Nephron progenitor cell (in vitro differentiated cells): ENCODE data around the gene CDON.

Experiments used
- DNase-seq: peaks from one replicate; pipeline ENCODE4 v3.0.0; 2021
- H3K27ac Mint-ChIP-seq: 2 replicates; pipeline ENCODE4 v1.8.0; 2021; ENCODE audit warnings: mild to moderate bottlenecking, moderate library complexity, mixed read lengths
- H3K27me3 Mint-ChIP-seq: 2 replicates; pipeline ENCODE4 v1.8.0; 2021; ENCODE audit warnings: mild to moderate bottlenecking, low read depth, mixed read lengths; ENCODE audit not compliant: poor library complexity
- H3K36me3 Mint-ChIP-seq: 2 replicates; pipeline ENCODE4 v1.8.0; 2021; ENCODE audit warnings: low read depth, mixed read lengths
- H3K4me1 Mint-ChIP-seq: 2 replicates; pipeline ENCODE4 v1.8.0; 2021; ENCODE audit warnings: mixed read lengths
- H3K4me3 Mint-ChIP-seq: 2 replicates; pipeline ENCODE4 v1.8.0; 2021; ENCODE audit warnings: mild to moderate bottlenecking, moderate library complexity, mixed read lengths
- H3K9me3 Mint-ChIP-seq: 2 replicates; pipeline ENCODE4 v1.8.0; 2021; ENCODE audit warnings: mild to moderate bottlenecking, moderate library complexity, mixed read lengths
- TF ChIP-seq, protein P1 (sequence below): fragments of 200-600 bp; sonication (generic); IDR thresholded peaks from 2 replicates; pipeline ENCODE4 v1.5.0; 2021; ENCODE audit warnings: antibody characterized with exemption

The CDON gene

DNA sequence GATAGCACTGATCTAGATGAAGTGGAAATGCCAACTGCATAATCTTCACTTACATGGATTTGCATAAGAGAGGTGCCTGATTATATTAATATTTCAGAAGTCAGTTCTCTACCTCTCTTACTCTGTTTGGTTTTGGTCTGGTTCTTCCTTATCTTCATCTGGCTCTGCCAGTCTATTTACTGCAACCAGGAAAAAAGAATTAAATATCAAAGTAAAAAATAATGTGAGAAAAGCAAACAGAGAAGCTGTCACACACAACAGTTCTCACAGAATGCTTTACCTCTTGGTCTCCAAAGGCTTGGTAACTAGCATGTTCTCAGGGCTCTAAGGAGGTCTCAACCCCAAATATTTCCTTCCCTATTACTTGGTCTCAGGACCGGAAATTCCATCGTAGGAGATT is 110.1 kb downstream of the CDON start:
- no peak overlapping the region for H3K4me3 Mint-ChIP-seq
- no peak overlapping the region for H3K27ac Mint-ChIP-seq
- TF ChIP-seq, protein P1, sequence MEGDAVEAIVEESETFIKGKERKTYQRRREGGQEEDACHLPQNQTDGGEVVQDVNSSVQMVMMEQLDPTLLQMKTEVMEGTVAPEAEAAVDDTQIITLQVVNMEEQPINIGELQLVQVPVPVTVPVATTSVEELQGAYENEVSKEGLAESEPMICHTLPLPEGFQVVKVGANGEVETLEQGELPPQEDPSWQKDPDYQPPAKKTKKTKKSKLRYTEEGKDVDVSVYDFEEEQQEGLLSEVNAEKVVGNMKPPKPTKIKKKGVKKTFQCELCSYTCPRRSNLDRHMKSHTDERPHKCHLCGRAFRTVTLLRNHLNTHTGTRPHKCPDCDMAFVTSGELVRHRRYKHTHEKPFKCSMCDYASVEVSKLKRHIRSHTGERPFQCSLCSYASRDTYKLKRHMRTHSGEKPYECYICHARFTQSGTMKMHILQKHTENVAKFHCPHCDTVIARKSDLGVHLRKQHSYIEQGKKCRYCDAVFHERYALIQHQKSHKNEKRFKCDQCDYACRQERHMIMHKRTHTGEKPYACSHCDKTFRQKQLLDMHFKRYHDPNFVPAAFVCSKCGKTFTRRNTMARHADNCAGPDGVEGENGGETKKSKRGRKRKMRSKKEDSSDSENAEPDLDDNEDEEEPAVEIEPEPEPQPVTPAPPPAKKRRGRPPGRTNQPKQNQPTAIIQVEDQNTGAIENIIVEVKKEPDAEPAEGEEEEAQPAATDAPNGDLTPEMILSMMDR, result no peak
- H3K36me3 Mint-ChIP-seq, result peaks cover 20% of the 10 kb centered on the region
- DNase-seq, result no peak
- no peaks in the 10 kb centered on the region for H3K9me3 Mint-ChIP-seq
- H3K27me3 Mint-ChIP-seq, result peaks cover 2% of the 10 kb centered on the region
- H3K4me1 Mint-ChIP-seq, result peaks cover 16% of the 10 kb centered on the region

DNA sequence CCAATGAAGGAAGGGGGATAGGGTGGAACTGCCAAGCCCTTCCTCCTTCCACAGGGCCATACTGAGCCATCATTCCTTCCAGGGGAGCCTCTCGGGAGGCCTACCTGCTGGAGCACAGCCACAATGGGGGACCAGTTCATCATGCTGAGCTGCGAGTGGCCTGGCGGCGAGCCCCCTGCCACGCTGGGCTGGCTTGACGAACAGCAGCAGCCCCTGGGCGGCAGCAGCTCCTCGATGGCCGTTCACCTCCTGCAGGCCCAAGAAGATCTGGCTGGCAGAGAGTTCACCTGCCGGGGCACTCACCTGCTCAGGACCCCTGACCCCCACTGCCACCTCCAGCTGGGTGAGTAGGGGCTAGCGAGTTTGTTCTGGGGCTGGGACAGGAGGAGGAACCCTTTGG is 110.9 kb downstream of the CDON start:
- peaks cover 16% of the 10 kb centered on the region for H3K4me1 Mint-ChIP-seq
- no peak overlapping the region for H3K4me3 Mint-ChIP-seq
- H3K9me3 Mint-ChIP-seq, result no peaks in the 10 kb centered on the region
- no peak for DNase-seq
- peaks cover 15% of the 10 kb centered on the region for H3K36me3 Mint-ChIP-seq
- TF ChIP-seq, protein P1, result no peak
- no peak overlapping the region for H3K27ac Mint-ChIP-seq
- peaks cover 2% of the 10 kb centered on the region for H3K27me3 Mint-ChIP-seq

DNA sequence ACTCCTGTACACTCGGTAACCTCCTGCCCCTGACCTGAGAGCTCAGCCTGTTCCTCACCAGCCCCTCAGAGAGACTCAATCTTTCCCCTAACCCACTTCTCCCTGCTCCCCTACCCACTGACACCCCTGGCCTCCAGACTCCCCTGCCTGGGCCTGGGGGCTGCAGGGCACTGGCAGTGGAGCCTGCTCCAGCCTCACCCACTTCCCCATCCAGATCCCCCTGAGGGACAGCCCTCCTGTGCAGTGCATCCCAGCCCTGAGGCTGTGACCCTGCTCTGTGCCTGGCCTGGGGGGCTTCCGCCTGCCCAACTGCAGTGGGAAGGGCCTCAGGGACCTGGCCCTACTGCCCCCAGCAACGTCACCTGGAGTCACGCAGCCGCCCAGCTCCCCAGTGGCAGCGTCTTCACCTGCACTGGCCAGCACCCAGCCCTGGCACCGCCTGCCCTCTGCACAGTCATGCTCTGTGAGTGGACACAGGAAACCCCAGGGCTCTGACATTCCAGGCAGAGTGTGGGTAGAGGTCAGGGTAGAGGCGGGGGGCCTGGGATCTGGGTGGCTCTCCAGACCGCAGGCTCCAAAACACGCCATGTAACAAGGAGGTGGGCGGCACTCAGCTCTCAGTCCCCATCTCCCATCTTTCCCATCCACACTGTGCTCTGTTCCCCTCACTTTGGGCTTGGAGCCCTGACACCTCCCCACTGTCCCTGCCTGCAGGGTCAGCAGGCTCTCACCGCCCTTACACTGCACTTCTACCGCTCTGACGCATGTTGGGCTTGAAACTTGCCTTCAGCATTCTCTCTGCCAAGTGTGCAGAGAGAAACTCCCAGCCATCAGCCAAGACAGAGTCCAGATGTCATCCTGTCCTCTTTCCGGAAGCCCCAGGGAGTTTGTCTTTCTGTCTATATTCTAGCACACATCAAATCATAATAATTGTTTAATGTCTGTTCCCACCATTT is 111.7 kb downstream of the CDON start:
- TF ChIP-seq, protein P1, result no peak
- Mint-ChIP-seq H3K4me1 (peaks cover 16% of the 10 kb centered on the region), H3K9me3 (no peaks in the 10 kb centered on the region), H3K36me3 (peaks cover 8% of the 10 kb centered on the region), H3K27ac (peak overlapping the region; percentile 72), H3K4me3 (no peak overlapping the region), H3K27me3 (peaks cover 2% of the 10 kb centered on the region)
- no peak for DNase-seq

DNA sequence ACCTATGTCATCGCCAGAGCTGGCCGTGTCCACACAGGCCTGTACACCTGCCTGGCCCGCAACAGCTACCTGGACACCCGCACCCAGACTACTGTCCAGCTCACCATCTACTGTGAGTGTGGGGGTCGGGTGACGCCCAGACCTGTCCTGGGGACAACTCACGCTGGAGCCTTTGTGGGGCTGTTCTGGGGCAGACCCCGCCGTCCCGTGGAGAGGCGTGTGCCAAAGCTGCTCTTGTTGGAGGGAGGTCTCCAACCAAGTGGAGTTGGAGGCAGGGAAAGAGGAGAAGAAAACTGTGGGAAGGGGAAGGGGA is 112.5 kb downstream of the CDON start:
- Mint-ChIP-seq H3K27me3 (peaks cover 2% of the 10 kb centered on the region), H3K36me3 (no peaks in the 10 kb centered on the region), H3K4me3 (no peak overlapping the region), H3K9me3 (no peaks in the 10 kb centered on the region), H3K4me1 (peaks cover 22% of the 10 kb centered on the region), H3K27ac (peak overlapping the region; percentile 64)
- TF ChIP-seq, protein P1, result no peak
- no peak for DNase-seq

DNA sequence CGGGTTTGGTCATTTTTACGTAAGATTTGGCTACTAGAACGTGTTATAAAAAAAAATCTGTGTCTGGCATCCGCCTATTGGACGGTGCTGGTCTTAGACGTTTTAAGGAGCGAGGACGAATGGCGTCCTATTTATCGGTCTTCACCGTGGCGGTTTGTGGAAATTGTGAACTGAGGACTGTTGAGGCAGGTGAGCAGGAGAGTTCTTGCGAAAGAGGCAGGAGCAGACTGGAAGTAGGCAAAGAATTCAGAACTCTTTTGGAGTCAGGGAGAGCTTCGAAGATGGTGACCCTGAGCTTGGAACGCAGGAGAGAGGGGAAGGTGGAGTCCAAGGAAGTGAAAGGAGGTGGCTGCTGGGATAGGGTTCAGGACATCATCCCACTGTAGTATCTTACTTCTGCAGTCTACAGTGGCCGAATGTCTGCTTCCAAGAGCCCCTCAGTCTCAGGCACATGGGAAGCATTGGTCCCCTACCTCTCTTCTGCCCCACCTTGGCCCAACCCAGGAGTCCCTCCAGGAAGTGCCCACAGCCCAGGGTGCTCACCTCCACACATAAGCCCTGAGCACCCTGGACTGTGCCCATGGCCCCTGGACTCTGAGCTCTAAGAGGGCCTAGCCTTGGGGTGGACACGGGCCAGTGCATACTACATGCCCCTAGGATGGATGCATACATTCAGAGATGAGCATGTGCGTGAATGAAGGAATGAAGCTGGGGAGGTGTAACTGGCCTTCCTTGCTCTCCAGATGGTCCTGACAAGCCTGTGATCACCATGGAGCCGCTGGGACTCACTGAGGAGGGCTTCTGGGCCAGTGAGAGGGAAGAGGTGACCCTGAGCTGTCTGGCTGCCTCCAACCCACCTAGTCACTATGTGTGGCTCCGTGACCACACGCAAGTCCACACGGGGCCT is 113.1 kb downstream of the CDON start:
- Mint-ChIP-seq H3K4me1 (peaks cover 22% of the 10 kb centered on the region), H3K27me3 (peaks cover 2% of the 10 kb centered on the region), H3K36me3 (no peaks in the 10 kb centered on the region), H3K9me3 (no peaks in the 10 kb centered on the region), H3K4me3 (no peak overlapping the region), H3K27ac (peak overlapping the region; percentile 4)
- TF ChIP-seq, protein P1, result no peak
- DNase-seq, result no peak
